ENCODE data around the gene GOLGA6B.
"Not testable (repeated sequence)": the region's sequence is repeated elsewhere in the genome, so short reads cannot be mapped to it uniquely, and the experiment has no call there.

GOLGA6B gene

DNA sequence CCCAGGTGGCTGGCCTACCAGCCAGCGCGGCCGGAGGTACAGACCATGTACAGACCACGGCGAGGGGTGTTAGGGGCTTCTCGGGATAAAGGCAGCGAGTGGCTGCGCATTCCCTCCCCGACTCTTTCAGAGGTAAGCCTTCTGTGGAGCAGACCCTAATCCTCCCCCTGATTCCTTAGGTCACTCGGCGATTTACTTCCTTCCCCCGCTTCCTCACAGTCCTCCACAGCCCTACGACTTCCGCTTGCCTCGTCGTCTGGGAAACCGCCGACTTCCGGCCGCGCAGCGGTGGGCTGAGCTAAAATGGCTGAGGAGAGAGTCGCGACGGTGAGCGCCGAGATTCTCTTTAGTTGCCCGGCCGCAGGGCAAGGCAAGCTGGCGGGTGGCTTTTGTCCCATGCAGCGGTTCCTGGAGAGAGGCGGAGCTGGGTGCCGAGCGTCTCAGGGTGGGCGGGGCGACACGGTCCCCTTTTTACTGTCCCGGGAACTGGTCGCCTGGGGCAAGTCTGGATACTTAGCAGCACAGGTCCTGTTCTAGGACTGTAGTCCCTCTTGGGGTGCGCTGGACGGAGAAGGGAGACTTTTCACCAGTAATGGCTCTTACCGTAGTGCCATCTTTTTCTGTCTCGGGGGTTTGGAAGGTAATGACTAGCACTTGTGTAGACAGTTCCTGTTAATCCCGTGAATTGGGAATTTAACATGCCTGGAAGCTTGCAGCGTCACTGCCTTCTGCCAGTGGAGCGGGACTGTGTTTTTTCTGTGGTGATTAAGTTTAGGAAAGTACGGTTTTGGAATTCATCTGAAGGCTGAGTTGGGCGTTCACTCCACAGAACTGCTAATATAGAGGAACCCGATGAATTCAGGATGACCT is 31.7 kb downstream of the GOLGA6B start, which contains the start of the genes BBS4 and HIGD2B:
BBS4 (plus strand) TSS at position 283 of the 870 bp plus-strand sequence; CDS start at position 304, 21 bp downstream.
HIGD2B (minus strand) TSS at position 258 of the 870 bp plus-strand sequence. CDS start 9,808 bp downstream, outside the sequence.
- peaks cover 7% of the 10 kb centered on the region for H3K4me1 Mint-ChIP-seq (ENCODE audit: low read depth)
- peak within 1 kb of the TSS; percentile 96 for H3K27ac Mint-ChIP-seq
- H3K36me3 Mint-ChIP-seq (ENCODE audit: low read depth) = peaks cover 9% of the 10 kb centered on the region
- no peaks in the 10 kb centered on the region for H3K27me3 Mint-ChIP-seq
- no peaks in the 10 kb centered on the region for H3K9me3 Mint-ChIP-seq
- peak within 1 kb of the TSS; percentile 86 for H3K4me3 Mint-ChIP-seq
- intact Hi-C loops (cut with micrococcal nuclease) = no loop called here

DNA sequence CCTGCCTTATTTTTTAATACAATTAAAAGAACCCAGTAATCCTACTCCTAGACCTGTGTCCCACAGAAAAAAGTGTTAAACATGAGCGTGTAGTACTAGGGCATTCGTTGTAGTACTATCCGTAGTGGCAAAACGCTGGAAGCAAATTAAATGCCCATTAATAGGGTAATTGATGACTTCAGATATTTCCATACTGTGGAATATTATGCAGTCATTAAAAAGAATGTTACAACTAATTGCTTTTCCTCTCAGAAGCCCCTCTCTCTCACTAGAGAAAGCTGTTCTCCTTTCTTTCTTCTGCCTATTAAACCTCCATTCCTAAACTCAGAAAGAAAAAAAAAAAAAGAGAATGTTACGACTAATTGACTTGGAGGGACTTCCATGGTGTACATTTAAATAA is 34.2 kb downstream of the GOLGA6B start:
- H3K4me1 Mint-ChIP-seq (ENCODE audit: low read depth) = peaks cover 7% of the 10 kb centered on the region
- no peak overlapping the region for H3K27ac Mint-ChIP-seq
- H3K36me3 Mint-ChIP-seq (ENCODE audit: low read depth) = peaks cover 14% of the 10 kb centered on the region
- no peaks in the 10 kb centered on the region for H3K27me3 Mint-ChIP-seq
- intact Hi-C loops (cut with micrococcal nuclease) = no loop called here
- H3K9me3 Mint-ChIP-seq = no peaks in the 10 kb centered on the region
- H3K4me3 Mint-ChIP-seq = no peak overlapping the region

DNA sequence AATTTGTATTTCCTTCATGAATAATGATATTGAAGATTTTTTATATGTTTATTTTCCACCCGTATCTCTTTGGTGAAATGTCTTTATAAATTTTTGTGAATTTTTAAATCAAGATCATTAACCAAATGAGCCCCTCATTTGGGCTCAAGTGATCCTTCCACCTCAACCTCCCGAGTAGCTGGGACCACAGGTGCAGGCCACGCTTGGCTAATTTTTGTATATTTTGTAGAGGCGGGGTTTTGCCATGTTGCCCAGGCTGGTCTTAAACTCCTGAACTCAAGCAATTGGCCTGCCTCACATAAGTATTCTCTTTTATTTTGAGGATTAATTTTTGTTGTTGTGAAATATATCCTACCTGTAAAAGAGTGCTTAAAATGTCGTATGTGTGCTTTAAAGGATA is 36.4 kb downstream of the GOLGA6B start:
- Mint-ChIP-seq H3K36me3 (ENCODE audit: low read depth) (peaks cover 11% of the 10 kb centered on the region), H3K9me3 (no peaks in the 10 kb centered on the region), H3K4me3 (no peak overlapping the region), H3K4me1 (ENCODE audit: low read depth) (no peaks in the 10 kb centered on the region), H3K27ac (no peak overlapping the region), H3K27me3 (no peaks in the 10 kb centered on the region)
- intact Hi-C loops (cut with micrococcal nuclease) = no loop called here

DNA sequence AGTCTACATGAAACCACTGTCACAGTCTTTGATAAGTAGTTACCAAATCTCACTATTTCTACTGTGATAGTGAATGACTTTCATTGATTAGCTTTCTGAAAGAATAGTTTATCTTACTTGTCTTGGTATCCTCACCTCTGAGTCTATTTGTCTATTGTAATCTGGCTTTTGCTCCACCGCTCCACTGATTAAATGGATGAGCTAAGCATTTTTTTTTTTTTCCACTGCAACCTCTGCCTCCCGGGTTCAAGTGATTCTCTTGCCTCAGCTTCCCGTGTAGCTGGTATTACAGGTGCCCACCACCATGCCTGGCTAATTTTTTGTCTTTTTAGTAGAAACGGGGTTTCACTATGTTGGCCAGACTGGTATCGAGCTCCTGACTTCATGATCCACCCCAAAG is 44.4 kb downstream of the GOLGA6B start:
- Mint-ChIP-seq H3K27me3 (no peaks in the 10 kb centered on the region), H3K4me1 (ENCODE audit: low read depth) (no peaks in the 10 kb centered on the region), H3K36me3 (ENCODE audit: low read depth) (no peaks in the 10 kb centered on the region), H3K27ac (no peak overlapping the region), H3K9me3 (no peaks in the 10 kb centered on the region), H3K4me3 (no peak overlapping the region)
- intact Hi-C loops (cut with micrococcal nuclease) = no loop called here

DNA sequence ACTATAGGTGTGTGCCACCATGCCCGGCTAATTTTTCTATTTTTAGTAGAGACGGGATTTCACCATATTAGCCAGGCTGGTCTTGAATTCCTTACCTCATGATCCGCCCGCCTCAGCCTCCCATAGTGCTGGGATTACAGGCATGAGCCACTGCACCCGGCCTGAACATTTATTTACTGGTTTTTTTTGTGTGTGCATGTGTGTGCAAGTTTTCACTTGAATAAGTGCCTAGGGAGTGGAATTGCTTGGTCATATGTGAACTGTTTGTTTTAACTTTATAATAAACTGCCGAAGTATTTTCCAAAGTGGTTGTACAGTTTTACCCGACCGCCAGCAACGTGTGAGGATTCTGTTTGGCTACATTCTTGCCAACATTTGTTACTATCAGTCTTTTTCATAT is 45.6 kb downstream of the GOLGA6B start:
- H3K36me3 Mint-ChIP-seq (ENCODE audit: low read depth) = no peaks in the 10 kb centered on the region

DNA sequence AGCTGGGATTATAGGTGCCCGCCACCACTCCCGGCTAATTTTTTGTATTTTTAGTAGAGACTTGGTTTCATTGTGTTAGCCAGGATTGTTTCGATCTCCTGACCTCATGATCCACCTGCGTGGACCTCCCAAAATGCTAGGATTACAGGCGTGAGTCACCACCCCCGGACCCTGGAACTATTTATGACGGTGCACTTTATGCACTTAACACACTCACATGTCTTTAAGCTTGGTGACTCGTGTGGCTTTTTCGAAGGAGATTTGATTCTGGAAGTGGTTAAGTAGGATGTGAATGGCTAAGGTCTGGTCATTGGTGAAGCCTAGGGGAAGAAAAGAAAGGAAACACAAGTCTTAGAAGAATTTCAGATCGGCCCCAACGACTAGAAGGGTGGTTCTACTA is 51.8 kb downstream of the GOLGA6B start:
- H3K27me3 Mint-ChIP-seq = no peaks in the 10 kb centered on the region
- no peak overlapping the region for H3K4me3 Mint-ChIP-seq
- intact Hi-C loops (cut with micrococcal nuclease) = no loop called here
- H3K4me1 Mint-ChIP-seq (ENCODE audit: low read depth) = peaks cover 16% of the 10 kb centered on the region
- H3K27ac Mint-ChIP-seq = no peak overlapping the region
- peaks cover 12% of the 10 kb centered on the region for H3K36me3 Mint-ChIP-seq (ENCODE audit: low read depth)
- no peaks in the 10 kb centered on the region for H3K9me3 Mint-ChIP-seq

More for the DNA sequence above, 45.6 kb downstream of the GOLGA6B start:
- H3K27me3 Mint-ChIP-seq = no peaks in the 10 kb centered on the region
- intact Hi-C loops (cut with micrococcal nuclease) = no loop called here
- no peaks in the 10 kb centered on the region for H3K4me1 Mint-ChIP-seq (ENCODE audit: low read depth)
- no peaks in the 10 kb centered on the region for H3K9me3 Mint-ChIP-seq
- H3K4me3 Mint-ChIP-seq = no peak overlapping the region
- H3K27ac Mint-ChIP-seq = no peak overlapping the region

DNA sequence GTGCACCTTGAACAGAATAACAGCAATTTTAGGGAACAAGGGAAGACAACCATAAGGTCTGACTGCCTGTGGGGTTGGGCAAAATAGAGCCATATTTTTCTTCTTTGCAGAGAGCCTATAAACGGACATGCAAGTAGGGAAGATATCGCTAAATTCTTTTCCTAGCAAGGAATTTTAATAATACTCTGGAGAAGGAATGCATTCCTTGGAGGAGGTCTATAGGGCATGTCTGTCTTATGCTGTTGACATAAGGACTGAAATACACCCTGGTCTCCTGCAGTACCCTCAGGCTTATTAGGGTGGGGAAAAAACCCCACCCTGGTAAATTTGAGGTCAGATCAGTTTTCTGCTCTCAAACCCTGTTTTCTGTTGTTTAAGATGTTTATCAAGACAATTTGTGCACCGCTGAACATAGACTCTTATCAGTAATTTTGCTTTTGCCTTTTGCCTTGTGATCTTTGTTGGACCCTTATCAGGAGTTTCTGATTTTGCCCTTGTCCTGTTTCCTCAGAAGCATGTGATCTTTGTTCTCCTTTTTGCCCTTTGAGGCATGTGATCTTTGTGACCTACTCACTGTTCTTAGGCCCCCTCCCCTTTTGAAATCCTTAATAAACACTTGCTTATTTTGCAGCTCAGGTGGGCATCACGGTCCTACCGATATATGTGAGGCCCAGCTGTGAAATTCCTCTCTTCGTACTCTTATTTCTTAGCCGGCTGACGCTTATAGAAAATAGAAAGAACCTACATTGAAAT is 54.2 kb downstream of the GOLGA6B start:
- Mint-ChIP-seq H3K36me3 (ENCODE audit: low read depth) (peaks cover 26% of the 10 kb centered on the region), H3K4me1 (ENCODE audit: low read depth) (peaks cover 16% of the 10 kb centered on the region), H3K27ac (peak overlapping the region; percentile 44)
- H3K27me3 Mint-ChIP-seq; H3K4me3 Mint-ChIP-seq; H3K9me3 Mint-ChIP-seq; intact Hi-C loops (cut with micrococcal nuclease): not testable (repeated sequence)

Data from dendritic cell treated with granulocyte-macrophage colony-stimulating factor and Interleukin-4, amounts not matched to agents 40 ng/mL and 50 ng/mL, for 4 days (primary cell).